ENCODE results near the gene DENND2D. TPM values are rescaled to one million over a fixed set of nuclear protein-coding genes. Genes with fewer than 3 reads are reported as not detected.

DENND2D gene, protein sequence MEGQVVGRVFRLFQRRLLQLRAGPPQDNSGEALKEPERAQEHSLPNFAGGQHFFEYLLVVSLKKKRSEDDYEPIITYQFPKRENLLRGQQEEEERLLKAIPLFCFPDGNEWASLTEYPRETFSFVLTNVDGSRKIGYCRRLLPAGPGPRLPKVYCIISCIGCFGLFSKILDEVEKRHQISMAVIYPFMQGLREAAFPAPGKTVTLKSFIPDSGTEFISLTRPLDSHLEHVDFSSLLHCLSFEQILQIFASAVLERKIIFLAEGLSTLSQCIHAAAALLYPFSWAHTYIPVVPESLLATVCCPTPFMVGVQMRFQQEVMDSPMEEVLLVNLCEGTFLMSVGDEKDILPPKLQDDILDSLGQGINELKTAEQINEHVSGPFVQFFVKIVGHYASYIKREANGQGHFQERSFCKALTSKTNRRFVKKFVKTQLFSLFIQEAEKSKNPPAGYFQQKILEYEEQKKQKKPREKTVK
- 3.6 TPM for total RNA-seq (ENCODE audit: unreplicated experiment)
- long read RNA-seq, partial matches to known transcripts, result 0 of 2 reads
- long read RNA-seq, other reads (novel, unspliced or antisense), result 1 of 2 reads

DNA sequence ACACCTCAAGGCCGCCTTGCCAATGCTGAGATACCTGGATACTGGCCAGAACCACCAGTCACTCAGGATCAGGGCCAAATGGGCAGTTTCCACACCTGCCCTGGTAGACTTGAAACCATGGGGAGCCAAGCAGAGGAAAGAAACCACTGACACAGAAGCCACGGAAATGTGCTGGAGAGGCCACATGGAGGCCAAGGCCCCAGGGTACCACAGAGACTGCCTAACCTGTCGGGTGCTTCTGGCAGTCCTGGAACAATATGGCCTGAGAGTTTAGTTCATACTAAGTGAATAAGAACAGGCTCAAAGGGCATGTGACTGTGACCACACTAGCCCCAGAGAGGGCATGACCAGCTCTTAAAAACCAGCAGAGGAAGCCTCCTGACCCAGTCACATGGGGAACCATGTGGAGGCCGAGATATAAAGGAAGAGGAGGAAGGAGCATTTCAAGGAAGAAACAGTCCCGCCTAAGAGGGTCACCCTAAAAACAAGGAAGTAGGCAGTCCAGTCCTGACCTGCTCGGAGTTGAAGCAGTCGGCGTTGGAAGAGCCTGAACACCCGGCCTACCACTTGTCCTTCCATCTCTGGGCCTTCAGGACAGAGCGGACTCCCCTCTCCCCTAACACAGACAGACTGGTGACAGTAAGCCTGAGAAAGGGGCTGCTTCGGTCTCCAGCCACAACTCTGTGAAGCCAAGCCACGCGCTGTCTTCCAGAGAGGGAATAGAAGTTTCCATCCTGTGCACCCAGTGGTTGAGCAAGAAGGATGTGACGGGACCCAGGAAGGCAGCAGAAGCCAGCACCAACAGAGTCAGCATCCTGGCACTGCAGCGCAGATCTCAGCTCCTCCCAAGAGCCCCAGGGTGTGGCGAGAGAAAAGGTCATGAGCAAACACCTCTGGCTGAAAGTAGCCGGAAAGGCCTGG is at the start of gene DENND2D:
DENND2D (minus strand) TSS at position 766 of the 921 bp plus-strand sequence; CDS start at position 579, 187 bp downstream.
- Mint-ChIP-seq H3K27ac (ENCODE audit: unreplicated experiment) (no peak within 1 kb of the TSS), H3K4me3 (ENCODE audit: unreplicated experiment) (peak within 1 kb of the TSS; percentile 70), H3K9me3 (ENCODE audit: unreplicated experiment) (no peaks in the 10 kb centered on the region), H3K36me3 (ENCODE audit: low read depth, unreplicated experiment) (peaks cover 7% of the 10 kb centered on the region), H3K4me1 (ENCODE audit: unreplicated experiment) (peaks cover 37% of the 10 kb centered on the region), H3K27me3 (ENCODE audit: unreplicated experiment) (peaks cover 24% of the 10 kb centered on the region)
- TF ChIP-seq, protein P1, sequence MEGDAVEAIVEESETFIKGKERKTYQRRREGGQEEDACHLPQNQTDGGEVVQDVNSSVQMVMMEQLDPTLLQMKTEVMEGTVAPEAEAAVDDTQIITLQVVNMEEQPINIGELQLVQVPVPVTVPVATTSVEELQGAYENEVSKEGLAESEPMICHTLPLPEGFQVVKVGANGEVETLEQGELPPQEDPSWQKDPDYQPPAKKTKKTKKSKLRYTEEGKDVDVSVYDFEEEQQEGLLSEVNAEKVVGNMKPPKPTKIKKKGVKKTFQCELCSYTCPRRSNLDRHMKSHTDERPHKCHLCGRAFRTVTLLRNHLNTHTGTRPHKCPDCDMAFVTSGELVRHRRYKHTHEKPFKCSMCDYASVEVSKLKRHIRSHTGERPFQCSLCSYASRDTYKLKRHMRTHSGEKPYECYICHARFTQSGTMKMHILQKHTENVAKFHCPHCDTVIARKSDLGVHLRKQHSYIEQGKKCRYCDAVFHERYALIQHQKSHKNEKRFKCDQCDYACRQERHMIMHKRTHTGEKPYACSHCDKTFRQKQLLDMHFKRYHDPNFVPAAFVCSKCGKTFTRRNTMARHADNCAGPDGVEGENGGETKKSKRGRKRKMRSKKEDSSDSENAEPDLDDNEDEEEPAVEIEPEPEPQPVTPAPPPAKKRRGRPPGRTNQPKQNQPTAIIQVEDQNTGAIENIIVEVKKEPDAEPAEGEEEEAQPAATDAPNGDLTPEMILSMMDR (IDR thresholded peaks at IDR 0.05; ENCODE audit: unreplicated experiment), result no peak
- DNase-seq (ENCODE audit: low spot score), result no peak

DNA sequence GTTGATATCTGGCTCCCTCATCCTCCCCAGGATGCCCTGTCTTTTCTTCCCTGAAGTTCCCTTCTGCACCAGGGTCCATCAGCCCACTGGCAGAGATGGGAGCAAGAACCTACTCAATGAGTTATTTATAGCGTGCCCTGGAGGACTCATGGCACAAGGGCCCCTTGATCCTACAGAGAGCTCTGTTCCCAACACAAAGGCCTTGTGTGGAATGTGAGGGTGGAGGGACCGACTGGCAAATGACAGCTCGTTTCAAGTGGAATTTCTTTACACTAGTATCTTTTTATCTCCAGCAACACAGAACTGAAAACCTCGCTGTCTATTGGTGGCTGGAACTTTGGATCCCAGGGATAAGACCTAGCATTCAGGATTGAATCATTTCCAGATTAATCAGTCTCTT is 49.5 kb upstream of the DENND2D start:
- no peaks in the 10 kb centered on the region for H3K36me3 Mint-ChIP-seq (ENCODE audit: low read depth, unreplicated experiment)
- H3K4me1 Mint-ChIP-seq (ENCODE audit: unreplicated experiment), result no peaks in the 10 kb centered on the region
- TF ChIP-seq, protein P1 (IDR thresholded peaks at IDR 0.05; ENCODE audit: unreplicated experiment), result no peak
- no peak overlapping the region for H3K27ac Mint-ChIP-seq (ENCODE audit: unreplicated experiment)
- DNase-seq (ENCODE audit: low spot score), result no peak
- H3K4me3 Mint-ChIP-seq (ENCODE audit: unreplicated experiment), result no peak overlapping the region
- H3K27me3 Mint-ChIP-seq (ENCODE audit: unreplicated experiment), result no peaks in the 10 kb centered on the region
- H3K9me3 Mint-ChIP-seq (ENCODE audit: unreplicated experiment), result no peaks in the 10 kb centered on the region

DNA sequence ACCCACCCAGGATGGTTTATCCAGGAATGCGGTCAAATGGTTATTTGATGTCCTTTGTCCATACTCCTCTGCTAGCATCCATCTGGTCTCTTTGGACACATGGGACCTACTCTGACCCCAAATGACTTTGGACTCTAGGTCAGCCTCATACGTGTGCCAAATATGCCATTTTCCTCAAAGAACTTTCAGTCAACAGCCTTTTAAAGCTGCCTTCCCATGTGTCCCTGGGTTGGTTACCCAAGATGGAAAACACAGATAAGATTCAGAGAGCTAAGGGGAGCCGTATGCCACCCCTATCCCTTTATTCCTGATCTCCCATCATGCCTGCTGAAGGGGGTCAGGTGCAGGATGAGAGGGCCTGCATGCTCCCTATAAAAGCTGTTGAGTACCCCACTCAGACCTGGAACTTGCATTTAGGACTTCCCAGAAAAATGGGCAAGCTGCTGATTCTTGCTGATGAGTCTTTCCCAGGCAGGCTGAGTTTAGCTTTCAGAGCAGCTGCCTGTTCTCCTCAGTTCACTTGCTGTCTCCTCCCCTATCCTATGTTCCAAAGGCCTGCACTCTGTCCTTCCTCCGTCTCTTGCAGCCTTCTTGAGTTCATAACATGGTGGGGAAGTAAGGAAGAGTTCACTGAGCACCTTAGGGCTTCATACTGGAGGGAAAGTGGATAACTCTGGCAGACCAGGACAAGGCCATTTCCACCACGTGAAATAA is 46.8 kb upstream of the DENND2D start:
- DNase-seq (ENCODE audit: low spot score), result no peak
- Mint-ChIP-seq H3K4me1 (ENCODE audit: unreplicated experiment) (no peaks in the 10 kb centered on the region), H3K27me3 (ENCODE audit: unreplicated experiment) (no peaks in the 10 kb centered on the region), H3K9me3 (ENCODE audit: unreplicated experiment) (no peaks in the 10 kb centered on the region), H3K36me3 (ENCODE audit: low read depth, unreplicated experiment) (no peaks in the 10 kb centered on the region), H3K4me3 (ENCODE audit: unreplicated experiment) (no peak overlapping the region), H3K27ac (ENCODE audit: unreplicated experiment) (no peak overlapping the region)
- TF ChIP-seq, protein P1 (IDR thresholded peaks at IDR 0.05; ENCODE audit: unreplicated experiment), result no peak

DNA sequence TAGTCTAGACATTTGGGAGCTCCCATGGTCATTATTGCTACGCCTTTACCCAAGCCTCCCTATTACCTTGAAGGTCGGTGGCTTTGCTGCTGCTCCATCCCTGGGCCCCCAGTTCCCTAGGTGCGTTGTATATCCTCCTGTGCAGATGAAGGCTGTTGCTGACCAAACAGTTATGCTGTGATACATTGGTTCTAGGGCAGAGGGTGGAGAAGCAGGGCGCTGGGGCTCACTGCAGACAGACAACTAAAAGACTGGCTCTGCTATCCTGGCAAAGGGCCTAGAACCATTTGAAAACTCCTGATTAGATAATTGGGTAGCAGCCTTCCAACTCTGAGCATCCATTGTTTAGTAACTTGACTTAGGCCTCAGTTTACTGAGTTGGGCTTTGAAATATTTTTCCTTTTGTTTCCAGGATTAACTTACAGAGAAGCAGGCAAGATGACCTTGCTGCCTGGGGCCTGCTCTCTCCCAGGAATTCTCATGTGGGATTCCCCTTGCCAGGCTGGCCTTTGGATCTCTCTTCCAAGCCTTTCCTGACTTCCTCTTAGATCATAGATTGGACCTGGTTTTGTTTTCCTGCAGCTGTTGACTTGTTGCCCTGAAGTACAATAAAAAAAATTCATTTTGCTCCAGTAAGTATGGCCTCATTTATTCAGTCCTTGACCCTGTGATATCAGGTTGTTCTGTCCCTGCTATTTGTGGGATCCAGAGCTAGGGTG is 42.5 kb upstream of the DENND2D start:
- DNase-seq (ENCODE audit: low spot score), result no peak
- H3K4me3 Mint-ChIP-seq (ENCODE audit: unreplicated experiment), result no peak overlapping the region
- H3K36me3 Mint-ChIP-seq (ENCODE audit: low read depth, unreplicated experiment), result no peaks in the 10 kb centered on the region
- TF ChIP-seq, protein P1 (IDR thresholded peaks at IDR 0.05; ENCODE audit: unreplicated experiment), result no peak
- H3K9me3 Mint-ChIP-seq (ENCODE audit: unreplicated experiment), result no peaks in the 10 kb centered on the region
- no peak overlapping the region for H3K27ac Mint-ChIP-seq (ENCODE audit: unreplicated experiment)
- no peaks in the 10 kb centered on the region for H3K4me1 Mint-ChIP-seq (ENCODE audit: unreplicated experiment)
- peaks cover 3% of the 10 kb centered on the region for H3K27me3 Mint-ChIP-seq (ENCODE audit: unreplicated experiment)
